ENCODE results near the gene RHBDD1.
"Not testable (repeated sequence)": the region's sequence is repeated elsewhere in the genome, so short reads cannot be mapped to it uniquely, and the experiment has no call there.

RHBDD1 gene

DNA sequence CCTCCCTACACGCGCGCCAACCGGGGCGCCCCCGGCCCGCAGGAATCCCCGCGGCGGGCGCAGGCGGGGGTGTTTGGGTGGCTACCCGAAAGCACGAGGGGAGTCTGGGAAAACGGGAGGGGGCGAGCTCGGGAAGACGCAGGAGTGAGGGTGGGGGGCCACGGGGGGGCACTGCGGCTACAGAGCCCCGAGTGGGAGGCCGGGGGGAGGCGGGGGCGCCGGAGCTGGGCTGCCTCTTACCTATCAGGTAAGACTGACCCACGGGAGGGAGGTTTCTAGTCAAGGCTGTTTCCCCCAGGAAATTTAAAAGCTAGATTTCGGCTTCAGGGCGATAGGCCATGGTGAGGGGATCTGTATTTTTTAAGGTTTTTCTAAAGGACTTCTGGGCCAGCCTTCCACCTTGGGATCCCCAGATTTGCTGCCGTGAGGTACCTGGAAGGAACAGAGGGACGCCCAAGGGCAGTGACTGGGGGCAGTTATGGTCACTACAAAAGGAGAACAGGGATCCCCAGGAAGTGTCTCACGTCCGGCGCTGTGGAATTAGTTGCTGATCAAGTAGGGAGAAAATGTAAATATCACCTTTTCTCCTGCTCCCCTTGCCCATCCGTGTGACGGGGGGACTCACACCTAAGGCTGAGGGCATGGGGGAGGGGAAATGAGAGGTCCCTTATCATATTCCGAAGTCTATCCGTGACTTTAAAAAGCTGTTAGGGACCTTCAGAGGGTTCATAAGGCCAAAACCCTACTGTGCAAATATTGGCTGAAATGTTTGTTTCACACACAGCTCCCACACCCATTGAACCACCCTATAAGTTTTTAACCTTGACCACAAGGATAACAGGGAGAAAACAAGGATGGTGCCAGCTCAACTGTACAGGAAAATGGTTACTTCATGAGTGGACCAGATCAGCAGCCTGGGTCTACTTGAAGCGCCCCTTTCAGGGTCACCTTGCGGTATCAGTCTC, 35.6 kb upstream of the RHBDD1 start:
- DNase-seq (ENCODE audit: low spot score), result no peak

DNA sequence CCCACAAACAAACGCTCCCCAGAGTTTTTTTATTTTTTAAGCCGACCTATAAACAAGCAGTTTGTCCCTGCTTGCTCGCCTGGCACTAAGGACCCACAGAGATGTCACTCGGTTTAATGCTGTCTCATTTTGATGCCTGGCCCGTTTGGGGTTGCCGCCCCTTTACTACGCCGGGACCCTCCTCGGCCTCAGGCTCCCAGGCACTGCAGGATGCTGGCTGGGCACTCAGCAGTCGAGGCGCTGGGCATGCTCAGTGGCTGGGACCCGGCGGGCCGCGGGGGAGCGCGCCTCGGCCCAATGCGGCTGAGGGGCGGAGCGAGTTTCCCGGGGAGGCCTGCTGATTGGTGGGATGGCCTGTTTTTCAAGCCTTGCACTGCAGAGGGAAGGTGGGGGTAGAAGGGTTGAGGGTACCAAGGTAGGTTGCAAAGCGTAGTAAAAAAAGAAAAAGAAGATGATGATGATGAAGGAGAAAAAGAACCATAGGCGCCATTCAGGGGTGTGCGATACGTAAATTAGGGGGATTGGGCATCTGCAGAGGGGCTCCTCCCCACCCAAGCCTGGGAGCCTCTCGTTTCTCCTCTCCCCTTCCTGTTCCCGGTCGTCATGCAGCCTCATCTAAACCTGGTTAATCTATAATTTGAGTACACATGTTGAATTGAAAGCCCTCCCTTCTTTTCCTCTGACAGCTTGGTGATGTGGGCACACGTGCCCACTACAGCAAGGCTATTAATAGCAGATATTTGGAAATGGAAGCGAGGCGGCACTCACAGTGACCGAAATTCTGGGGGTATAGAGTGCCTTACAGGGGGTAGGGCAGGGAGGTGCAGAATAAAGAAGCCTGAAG, 34.7 kb upstream of the RHBDD1 start:
- peak; percentile 93 for DNase-seq (ENCODE audit: low spot score)

DNA sequence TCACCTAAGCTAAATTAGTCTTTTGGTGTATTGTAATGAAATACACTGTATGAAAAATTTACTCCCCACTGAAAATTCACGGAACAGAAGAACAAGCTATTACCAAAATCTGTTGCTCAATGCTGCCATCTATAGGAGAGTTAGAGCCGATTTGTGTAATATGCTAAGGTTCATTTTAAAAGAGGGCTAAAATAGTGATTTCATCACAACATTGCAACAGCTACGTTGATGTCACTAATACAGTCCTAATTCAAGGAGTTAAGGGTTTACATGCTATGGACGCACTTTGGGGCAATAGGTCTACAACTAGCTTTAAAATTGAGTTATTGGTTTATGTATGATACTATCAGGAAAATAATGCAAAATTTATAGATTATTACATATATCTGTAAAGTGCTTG, 33.3 kb upstream of the RHBDD1 start:
- DNase-seq (ENCODE audit: low spot score), result peak; percentile 57

GRCh38 chr2:226803410-226803809, 32.4 kb upstream of the RHBDD1 start:
- no peak for DNase-seq (ENCODE audit: low spot score)

GRCh38 chr2:226813148-226813701, 22.6 kb upstream of the RHBDD1 start:
- DNase-seq (ENCODE audit: low spot score), result peak; percentile 24

GRCh38 chr2:226818930-226819329, 16.9 kb upstream of the RHBDD1 start:
- no peak for DNase-seq (ENCODE audit: low spot score)

GRCh38 chr2:226825056-226825455, 10.8 kb upstream of the RHBDD1 start:
- no peak for DNase-seq (ENCODE audit: low spot score)

DNA sequence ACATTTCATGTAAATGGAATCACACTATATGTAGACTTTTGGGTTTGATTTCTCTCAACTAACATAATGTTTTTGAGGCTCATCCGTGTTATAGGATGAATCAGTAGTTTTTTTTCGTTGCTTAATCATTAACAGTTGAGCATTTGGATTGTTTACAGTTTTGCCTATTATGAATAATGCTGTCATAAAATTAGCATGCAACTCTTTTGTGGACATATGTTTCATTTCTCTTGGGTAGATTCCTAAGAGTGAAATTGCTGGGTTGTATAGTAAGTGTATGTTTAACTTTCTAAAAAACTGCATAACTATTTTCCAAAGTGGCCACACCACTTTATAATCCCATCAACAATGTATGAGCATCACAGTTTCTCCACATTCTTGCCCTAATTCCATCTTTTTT, 7.7 kb upstream of the RHBDD1 start:
- no peak for DNase-seq (ENCODE audit: low spot score)

DNA sequence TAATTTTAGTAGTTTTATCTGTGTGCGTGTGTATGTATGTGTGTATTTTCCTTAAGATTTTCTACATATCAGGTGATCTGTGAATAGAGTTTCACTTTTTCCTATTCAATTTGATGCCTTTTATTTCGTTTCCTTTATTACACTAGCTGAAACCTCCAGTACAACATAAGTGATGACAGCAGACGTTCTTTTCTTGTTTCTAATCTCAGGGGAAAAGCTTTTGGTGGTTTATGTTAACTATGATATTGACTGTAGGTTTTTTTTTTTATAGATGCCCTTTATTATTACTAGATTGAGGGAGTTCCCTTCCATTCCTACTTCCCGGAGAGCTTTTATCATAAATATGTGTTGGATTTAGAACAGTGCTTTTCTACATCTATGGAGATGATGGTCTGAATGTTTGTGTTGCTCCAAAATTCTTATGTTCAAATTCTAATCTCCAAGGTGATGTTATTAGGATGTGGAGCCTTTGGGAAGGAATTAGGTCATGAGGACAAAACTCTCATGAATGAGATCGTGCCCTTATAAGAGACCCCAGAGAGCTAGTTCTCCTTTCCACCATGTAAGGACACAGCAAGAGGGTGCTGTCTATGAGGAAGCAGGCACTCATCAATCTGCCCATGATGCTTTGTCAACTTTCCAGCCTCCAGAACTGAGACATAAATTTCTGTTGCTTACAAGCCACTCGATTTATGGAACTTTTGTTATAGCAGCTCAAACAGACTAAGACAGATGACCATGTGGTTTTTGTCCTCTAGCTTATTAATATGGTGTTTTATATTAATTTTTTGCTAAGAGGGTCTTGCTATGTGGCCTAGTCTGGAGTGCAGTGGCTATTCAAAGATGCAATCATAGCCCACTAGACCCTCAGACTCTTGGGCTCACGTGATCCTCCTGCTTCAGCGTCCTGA, 5.9 kb upstream of the RHBDD1 start:
- no peak for DNase-seq (ENCODE audit: low spot score)

DNA sequence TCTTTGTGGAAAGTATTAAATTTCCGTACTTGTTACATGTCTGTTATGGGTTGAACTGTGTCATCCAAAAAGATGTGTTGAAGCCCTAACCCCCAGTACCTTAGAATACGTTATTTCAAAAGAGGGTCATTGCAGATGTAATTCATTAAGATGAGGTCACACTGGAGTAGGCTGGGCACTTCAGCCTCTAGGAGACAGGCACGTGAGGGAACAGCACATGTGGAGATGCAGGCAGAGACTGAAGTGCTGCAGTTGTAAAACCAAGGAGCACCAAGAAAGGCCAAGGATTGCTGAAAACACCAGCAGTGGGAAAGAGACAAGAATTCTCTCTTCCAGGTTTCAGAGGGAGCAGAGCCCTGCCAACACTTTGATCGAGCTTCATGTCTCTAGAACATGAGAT, 4.6 kb upstream of the RHBDD1 start:
- DNase-seq (ENCODE audit: low spot score), result no peak

DNA sequence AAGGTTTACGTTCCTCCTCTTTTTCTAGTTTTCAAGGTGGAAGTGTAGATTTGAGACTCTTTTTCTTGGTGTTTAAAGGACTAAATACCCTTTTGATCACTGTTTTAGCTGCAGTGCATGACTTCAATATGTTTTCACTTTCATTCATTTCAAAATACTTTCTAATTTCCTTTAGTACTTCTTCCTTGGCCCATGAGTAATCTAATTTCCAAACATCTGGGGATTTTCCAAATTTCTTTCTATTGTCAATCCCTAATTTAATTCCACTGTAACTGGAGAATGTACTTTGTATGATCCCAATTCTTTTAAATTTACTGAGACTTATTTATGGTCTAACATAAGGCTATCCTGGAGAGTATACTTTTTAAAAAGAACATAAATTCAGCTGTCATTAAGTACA, 3.8 kb upstream of the RHBDD1 start:
- no peak for DNase-seq (ENCODE audit: low spot score)

- not testable (repeated sequence) for DNase-seq (ENCODE audit: low spot score)
Observed at GRCh38 chr2:226834880-226835279, 974 bp upstream of the RHBDD1 start.

GRCh38 chr2:226835420-226835795, 446 bp upstream of the RHBDD1 start:
- DNase-seq (ENCODE audit: low spot score), result peak; percentile 30

GRCh38 chr2:226836548-226836885, 663 bp downstream of the RHBDD1 start:
- DNase-seq (ENCODE audit: low spot score), result no peak

GRCh38 chr2:226837334-226837733, 1.5 kb downstream of the RHBDD1 start:
- no peak for DNase-seq (ENCODE audit: low spot score)

- DNase-seq (ENCODE audit: low spot score), result no peak
Observed at GRCh38 chr2:226837787-226838603, 2.1 kb downstream of the RHBDD1 start.

- DNase-seq (ENCODE audit: low spot score), result no peak
Observed at GRCh38 chr2:226838722-226839121, 2.9 kb downstream of the RHBDD1 start.

DNA sequence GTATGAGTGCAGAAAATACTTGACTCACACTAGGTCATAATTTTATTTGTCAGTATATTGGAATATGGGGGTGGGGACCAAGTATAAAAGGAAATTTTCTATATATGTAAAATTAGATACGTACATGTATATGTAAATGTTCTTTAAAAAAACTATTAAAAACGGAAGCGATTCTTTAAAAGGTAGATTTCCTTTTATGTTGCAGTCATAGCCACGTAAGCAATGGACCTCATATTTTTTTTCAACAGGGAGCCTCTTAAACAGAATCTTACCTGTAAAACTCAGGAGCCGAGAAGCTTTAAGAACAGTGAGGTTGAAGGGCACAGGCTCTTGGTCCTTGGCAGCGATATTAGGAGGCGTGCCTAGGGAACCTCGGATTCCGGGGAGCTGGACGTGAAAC, 3.3 kb downstream of the RHBDD1 start:
- DNase-seq (ENCODE audit: low spot score), result peak; percentile 35

DNA sequence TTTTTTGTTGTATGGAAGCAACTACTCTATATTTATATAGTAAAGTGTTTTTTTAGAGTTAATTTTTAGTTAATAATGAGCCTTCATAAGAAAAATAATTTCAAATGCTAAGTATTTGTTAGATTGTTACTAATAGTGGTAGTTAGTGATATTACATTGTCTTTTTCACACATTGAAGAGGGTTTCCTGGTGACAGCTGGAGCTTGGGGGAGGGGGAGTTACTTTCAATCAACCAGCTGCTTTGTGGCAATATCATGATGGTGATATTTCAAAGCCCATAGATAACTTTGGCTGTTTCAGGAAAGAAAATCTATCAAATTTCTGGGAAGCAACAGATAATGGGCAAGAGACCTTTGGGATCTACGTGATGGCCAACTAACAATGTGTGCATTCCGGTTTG, 4.1 kb downstream of the RHBDD1 start:
- no peak for DNase-seq (ENCODE audit: low spot score)

- DNase-seq (ENCODE audit: low spot score), result not testable (repeated sequence)
Observed at GRCh38 chr2:226843001-226843400, 7.1 kb downstream of the RHBDD1 start.
